ENCODE results near the gene SLC8A1.
A peak's percentile ranks its signal among the peaks of the same experiment; 100 is the strongest.

SLC8A1 gene

DNA sequence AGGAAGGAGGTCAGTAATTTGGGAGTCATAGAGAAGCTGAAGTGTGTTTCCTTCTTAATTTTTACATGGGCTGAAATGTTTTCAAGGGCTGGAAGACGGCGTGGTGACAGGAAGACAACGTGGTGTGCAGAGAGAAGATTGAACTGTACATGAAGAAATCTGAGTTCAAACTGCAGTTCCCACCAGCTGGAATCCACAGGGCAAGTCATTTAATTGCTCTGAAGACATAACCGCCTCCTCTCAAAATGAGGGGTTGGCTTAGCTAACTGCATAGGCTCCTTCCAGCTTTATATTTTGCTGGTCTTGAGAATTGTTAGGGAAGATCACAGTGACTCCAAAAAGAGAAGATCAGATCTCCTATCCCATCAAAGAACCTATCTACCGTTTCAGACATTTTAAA is 103.9 kb downstream of the SLC8A1 start:
- DNase-seq, result no peak

DNA sequence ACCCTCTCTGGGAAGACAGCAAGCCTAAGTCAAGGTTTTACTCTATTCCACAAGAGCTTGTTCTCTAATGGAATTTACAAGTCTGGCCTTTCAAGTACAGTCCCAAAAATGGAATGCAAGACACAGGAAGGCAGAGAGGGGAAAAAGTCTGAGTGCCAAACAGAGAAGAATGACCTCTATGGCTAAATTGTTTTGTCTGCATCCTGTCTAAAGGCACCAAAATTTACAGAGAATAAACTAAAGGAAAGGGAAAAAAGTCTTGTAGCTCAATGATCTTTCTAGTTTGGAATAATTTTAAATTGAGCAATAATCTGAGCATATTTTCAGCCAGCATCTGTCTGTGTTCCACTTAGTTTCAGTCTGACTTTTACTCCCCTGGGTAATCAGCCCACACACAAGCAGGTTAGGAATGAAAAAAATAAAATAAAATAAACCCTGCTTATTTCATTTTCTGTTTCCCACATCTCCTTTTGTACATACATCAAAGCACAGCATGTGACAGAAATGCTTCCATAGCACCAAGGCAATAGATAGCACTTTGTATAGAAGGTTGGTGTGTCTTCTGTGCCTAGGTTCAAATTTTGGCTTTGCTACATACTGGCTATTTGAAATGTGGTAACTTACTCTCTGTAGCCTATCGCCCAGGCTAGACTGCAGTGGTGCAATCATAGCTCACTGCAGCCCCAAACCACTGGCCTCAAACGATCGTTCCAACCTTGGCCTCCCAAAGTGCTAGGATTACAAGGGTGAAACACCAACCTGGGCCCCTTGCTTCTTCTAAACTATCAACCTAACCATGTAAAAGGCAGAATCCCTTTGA is 105.1 kb downstream of the SLC8A1 start:
- no peak for DNase-seq

DNA sequence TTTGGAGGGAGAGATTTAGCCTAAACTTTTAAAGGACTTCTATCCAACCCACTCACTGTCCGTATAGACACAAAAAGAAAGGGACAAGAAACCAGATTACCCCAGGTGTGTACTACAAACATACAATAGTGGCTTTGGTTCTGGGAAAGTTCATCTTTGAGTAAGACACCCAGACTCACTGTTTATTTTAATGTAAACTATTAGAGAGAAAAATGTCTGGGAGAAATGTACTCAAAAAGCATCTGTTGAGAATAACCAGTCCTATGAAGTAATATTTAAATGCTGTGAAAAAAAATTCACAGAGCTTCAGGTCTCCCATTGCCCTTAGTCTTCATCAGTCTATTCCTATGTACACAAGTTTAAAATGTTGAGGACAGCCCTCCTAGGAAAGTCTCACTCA is 107.5 kb downstream of the SLC8A1 start:
- DNase-seq, result no peak

DNA sequence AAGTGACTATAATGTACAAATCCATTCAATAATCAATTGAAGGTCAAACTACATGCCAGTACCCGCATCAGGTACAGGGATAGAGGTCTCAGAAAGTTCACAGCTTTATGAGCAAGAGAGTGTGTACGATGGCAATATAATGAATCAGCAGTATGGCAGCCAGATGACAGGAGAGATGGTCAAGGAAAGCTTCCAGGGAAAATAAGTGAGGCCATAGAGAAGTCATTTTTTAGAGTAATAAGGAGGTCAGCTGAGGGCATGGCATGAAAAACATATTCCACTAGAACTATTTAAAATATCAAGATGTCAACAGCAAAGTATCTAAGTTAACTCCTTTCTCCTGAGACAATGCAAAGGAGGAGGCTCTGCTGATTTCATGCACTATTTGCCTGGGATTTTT is 108.0 kb downstream of the SLC8A1 start:
- DNase-seq, result no peak

DNA sequence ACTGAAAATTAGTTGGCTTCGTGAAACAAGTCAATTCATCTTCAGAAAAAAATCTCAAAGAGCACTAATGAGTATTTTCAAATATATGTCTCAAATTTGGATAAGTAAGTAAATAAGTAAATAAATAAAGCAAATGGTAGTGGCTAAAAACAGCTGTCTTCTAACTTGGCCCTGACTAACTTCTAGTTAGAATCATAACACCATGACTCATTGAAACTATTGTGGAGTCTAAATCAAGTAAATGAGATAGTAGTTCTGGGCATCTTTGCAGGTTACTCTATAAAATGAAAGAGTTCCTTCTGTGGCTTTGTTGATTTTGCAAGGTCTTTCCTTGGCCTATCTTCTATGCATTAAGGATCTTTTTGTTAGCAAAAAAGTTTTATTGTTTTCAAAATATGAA is 110.7 kb downstream of the SLC8A1 start:
- DNase-seq, result no peak

DNA sequence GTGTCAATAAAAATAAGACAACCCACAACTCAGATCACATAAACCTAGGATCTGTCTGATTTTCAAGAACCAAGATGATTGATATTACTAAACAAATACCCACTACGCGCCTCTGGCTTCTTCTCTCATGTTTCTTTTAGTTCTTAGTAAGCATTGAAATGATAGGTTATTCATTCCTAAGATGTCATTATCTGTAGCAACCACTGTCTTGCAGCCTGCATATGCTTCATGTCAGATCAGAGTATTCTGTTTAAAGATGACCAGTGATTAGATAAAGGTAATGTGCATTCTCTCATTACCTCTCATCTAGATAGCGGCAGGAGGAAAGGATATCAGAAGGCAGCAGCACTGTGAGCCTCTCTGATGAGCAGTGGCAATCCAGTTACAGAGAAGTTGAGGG is 112.9 kb downstream of the SLC8A1 start:
- DNase-seq, result no peak

DNA sequence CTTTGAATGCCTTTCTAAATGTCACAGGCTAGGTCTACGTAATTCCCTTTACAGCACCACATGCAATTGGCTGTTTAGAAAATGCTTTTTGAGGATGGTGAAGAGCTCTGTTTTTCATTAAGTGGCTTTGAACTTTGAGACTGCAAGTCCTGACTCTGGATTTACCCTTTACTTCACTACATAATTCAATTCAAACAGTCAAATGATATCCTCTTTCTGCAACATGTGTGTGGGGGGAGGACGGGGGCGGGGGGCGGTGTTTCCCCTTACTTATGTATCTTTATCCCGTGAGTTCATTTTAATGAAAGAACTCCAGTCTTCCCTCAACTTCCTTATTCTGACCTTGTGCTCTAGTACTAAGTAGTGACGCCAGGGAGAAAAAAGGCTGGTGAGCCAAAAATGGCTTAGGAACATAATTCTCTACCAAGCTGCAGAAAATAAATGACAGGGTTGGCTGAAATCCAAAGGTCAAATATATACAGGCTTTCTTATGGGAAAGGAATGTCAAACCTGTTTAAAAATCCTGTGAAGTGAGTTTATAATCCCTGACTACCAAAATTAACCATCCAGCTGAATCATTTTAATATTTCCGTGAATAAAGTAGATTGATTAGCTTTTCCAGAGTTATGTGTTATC is 119.6 kb downstream of the SLC8A1 start:
- DNase-seq, result peak; percentile 31

DNA sequence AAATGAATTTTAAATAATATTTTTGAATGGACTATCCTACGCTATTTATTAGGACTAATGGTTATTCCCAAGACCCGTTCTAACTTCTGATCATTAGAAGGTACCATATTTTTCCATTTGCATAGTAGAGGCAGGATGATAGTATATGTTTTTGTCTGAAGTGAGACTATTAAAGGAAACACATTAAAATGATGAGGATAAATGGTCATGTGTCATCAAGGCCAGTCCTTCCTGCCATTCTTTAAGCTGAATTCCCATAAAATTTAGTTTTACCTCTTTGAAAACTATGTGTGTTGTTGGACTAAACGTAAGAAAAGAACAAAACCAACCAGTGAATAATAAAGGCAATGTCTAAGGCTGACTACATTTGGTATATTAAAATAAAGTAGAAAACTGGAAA is 121.8 kb downstream of the SLC8A1 start:
- DNase-seq, result no peak

DNA sequence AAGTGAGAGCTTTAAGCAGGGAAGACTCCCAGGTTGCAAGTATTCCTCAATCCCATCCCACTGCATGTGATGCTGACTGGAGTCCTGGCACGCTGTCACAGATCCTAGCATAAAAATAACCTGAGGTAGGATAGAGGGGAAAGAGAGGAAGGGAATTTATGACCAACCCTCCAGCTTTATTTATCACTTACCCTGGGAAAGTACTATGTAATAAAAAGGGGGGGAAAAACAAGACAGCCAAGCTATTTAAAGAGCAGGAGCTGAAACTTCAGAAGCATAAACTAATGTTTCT is 122.2 kb downstream of the SLC8A1 start:
- DNase-seq, result peak; percentile 44

DNA sequence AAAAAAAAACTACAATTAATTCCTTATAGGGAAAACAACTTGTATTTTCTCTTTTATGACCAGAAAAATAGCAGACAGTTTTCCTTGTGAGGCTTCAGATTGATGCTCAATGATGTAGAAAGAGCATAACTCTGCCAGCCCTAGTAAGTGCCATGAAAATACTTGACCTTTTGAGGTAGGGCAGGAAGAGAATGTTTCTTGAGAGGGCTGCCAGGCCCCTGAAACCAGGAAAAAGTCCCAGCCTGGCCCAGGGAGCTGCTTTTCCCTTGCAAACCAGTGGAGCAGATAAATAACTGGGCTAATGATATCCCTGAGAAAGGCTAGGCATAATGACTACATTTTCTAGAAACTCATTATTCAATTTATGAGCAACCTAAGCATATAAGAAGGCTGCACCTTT is 126.8 kb downstream of the SLC8A1 start:
- DNase-seq, result no peak

DNA sequence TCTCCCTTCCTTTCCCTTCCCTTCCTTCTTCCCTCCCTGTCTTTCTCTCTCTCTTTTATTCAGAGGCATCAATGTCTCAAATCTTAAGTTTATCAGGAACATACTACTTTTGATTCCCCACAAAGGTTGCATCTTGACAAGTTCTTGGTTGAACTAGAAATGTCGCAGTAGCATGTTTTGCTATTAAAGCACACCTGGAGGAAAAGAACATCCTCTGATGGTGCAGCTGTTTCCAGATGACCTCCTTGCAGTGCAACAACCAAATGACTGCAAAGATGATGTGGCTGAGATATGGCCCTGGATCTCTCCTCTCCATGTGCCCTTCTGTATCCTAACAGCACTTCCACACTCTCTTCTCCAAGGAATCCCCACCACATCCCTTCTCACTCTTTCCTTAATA is 127.2 kb downstream of the SLC8A1 start:
- DNase-seq, result no peak

DNA sequence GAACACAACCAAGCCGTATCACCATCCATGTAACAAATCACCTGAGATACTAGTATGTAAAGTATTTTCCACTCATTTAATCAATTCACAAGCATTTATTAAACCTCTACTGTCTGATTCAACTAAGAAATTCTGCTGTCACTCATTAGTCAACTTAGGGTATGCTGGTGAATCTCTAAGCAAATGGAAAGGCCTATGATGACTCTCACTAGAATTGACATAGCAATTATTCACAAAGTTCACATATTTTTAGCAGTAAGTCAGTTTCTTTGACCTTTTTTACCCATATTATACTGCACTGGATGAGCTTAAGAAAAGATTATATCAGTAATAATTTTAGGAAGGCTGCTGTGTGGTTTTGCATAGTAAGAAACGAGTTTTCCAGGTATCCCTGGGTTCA is 130.1 kb downstream of the SLC8A1 start:
- no peak for DNase-seq

DNA sequence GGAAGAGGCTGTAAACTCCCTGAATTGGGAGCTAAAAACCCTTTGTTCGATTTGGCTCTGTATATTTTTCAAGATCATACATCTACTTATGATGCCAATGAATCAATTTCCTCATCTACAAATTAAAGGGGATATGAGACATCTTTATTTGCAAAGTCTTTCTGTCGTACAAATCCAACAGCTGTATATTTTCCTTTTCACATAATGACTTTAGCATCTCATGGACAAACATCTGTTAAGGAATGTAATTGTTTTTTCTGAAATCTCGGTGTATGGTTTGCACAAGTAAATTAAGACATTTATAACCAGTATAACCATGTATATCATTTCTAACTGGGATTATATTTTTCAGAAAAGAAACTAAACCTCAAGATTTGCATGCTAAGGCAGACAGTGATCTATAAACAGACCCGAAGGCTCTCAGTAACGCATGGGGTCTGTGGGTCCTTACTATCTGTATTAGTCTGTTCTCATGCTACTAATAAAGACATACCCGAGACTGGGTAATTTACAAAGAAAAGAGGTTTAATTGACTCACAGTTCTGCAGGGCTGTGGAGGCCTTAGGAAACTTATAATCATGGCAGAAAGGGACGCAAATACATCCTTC is 130.8 kb downstream of the SLC8A1 start:
- DNase-seq, result no peak

DNA sequence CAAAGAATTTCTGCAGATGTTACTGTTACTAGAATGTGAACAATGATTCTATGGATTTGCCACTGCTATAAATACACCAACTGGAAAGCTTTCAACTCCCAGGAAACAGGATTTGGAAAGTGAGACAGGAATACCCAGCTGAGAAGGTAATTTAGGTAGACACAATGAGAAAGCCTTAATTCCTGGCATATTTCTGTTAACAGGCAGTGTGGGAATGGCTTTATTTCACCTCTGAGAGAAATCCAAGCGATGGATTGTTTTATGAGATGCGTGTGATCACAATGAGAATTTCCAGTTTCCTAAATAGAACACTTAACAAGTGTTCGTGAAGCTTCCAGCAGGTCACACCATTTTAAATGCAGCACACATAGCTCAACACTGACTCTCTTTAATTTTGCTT is 133.0 kb downstream of the SLC8A1 start:
- DNase-seq, result no peak

DNA sequence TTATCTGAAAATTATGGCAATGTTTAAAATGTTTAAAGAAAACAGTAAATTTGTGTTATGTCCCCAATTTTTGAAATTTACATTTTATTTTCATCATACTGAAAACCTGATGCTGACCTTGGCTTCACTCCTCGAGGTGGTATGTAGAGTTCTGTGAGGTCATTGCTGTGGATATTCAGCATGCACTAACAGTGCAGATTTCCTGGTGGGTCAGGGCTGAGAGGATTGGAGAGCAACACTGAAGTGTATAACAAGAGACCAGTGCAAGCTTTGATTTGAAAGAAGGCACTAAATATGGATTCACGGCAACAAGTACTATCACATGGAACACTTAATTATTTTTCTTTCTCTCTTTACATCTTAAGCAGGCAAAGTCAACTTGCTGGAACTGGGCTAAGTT is 134.1 kb downstream of the SLC8A1 start:
- DNase-seq, result no peak

DNA sequence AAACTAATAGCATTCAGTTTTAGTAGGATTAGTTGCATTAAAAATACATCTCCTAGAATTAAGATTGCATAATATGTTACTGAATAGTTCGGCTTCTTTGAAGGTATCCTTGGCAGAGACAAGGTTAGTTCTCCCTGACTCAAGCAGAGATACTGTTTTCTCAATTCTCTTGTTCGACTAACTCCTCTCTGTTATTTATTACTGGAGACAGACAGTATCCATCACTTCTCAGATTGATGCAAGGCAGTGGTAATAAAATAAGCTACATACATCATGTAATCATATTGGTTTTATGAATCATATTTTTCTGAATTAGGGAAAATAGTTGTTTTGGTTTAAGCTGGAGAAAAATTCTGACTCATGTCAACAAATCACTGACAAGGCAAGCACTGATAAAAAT is 134.8 kb downstream of the SLC8A1 start:
- no peak for DNase-seq

DNA sequence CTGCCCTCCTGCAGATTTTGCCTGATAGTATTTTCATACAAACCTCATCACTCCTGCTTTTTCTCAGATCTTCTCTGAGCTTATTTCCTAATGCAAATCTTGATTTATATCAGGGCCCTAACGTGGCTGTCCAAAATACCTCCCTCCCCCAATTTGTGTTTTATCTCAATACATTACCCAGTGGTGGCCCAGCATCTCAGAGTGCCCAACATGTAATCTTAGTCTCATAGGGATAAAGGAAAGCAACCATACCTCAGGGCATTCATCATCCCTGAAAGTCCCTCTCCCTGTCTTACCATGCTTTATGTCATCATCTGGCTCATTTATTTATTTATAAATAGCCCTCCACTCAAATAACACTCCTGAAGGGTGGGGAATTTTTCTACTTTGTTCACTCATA is 135.3 kb downstream of the SLC8A1 start:
- DNase-seq, result no peak

DNA sequence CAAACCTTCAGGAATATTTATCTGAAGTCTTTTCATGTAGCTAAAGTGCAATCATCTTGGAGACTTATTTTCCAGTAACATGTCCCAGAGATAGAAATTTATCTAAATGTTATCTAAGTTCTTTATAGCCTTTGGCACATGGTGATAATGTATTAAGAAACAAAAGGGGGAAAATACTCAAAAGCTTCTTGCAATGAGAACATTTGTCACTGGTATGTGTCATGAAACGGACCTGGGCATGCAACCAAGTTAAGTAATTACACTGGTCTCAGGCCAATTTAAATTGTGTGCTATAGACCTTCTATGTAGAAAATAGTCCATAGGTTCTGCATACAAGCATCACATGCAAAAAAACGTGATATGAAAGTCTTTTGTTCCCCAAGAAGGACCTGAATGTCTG is 136.2 kb downstream of the SLC8A1 start:
- no peak for DNase-seq

DNA sequence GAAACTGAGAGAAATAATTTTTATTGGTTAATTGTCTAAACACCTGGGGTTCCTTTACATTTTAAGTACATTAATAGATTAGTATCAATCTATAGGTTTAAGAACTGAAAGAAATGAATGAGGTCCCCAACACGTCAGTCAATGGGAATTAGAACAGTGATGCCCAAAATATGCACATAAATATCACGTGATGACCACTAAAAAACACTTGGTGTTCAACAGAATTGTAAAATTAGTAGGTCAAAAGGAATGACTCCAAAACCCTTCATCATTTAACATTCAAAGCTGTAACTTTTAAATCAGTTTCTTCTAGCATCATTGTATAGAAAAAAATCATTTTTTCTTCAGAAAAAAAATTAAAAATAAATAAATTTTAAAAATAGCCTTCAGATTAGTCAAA is 140.9 kb downstream of the SLC8A1 start:
- DNase-seq, result no peak

DNA sequence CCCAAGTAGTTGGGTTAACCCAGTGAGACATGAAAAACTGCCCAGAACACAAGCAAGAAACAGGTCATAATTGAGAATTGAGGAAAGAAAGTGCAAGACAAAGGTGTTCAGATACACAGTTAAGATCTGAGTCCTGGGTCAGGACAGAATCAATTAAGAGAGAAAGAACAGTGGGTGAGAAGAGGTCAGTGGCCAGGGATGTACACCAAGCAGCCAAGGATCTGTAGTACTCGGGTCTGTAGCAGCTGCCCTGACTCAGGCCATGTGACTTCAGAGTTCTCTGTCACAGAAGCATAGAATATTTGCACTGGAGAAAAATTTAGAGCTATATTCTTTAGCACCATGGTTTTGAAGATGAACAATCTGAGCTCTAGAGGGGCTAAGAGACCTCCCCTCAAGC is 141.6 kb downstream of the SLC8A1 start:
- no peak for DNase-seq

DNA sequence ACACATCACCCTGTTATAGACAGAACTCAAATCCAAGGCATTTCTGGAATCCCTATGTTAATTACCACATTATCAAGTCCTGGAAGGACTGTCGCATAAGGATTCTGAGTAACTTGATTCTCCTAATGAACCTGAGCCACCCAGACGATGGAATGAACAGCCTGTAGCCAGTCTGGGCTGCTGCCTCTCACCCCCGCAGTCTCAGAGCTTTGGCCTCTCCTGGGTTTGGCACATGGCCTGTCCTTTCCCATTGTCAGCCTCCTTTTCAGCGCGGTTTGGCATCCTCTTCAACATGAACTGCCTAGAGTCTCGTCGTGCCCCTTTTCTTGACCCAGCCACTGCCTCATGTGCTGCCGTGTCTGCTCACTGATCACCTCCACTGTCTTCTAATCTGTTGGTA is 147.6 kb downstream of the SLC8A1 start:
- DNase-seq, result no peak

DNA sequence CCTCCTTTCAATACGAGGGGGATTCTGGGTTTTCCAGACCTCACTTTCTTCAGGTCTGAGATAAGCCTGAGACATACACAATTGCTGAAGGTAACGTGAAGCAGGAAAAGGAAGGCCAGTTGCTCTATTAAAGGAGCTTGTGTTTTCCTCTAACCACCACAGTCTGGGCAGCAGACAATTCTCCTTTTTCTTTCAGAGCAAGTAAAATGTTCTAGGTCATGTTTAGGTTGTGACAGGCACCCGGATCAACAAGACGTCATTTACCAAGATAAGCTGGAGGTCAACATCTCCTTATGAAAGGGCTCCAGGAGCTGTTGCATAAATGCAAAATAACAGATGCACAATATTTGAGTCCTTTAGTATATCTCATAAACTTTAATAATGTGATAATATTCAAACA is 148.1 kb downstream of the SLC8A1 start:
- DNase-seq, result no peak

DNA sequence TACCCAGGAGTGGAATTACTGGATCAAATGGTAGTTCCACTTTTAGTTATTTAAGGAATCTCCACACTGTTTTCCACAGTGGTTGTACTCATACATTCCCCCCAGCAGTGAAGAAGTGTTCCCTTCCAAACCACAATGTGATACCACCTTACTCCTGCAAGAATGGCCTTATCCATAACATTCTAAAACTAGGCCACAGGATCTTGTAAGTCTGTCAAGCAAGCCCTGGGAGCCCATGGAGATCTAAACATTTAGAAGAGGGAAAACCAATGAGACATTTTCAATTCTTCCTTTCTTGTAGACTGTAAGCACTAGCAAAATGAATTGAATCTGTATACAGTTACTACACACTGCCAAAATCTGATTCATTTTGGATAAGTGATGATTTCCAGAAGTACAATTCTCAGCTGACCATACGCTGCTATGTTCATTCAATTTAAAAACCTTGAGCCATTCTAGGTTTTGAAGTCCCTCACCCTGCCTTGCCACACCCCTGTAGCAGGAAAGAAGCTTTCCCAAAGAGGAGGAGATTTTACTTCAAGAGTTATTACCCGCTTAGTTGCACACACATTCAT is 149.1 kb downstream of the SLC8A1 start:
- no peak for DNase-seq

DNA sequence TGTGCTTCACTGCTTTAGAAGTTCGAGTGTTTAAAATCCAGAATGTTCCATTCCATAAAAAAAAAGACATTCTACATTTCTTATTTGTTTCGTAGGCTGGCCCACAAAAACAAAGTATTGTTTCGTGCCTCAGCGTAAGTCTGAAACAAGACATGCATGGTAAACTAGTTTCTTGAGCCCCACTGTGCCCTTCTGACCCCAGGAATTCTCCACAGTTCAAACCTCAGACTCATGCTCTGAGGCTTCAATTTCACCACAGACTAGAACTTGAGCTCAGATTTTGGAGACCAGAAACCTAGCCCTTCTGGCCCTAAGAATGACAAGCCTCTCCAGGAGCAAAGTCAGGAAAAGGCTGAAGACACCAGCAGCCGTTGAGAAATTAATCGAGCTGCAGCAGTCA is 151.5 kb downstream of the SLC8A1 start:
- DNase-seq, result no peak
